ENCODE measurements around the gene TRAPPC8. TPM values are rescaled to one million over a fixed set of nuclear protein-coding genes. Genes with fewer than 3 reads are reported as not detected.
"Not testable (repeated sequence)": the region's sequence is repeated elsewhere in the genome, so short reads cannot be mapped to it uniquely, and the experiment has no call there.

TRAPPC8 gene
- total RNA-seq, 1 donor from 2014 or later: 35.0 TPM

DNA sequence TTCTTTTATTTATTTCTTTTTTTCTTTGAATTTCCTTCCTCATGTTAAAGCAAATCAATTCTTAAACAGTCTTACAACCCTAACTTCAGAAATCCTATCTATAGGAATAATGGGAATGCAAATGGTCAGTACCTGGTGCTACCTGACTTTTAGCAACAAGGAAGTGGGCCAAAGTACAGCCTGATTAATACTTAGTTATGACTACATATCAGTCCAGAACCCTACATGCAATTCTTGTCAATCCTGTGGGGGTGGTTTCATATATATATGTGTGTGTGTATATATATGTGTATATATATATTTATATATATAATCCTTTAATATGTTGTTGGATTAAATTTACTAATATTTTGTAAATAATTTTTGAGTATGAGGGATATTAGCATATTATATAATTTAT, 14.8 kb upstream of the TRAPPC8 start:
- Mint-ChIP-seq H3K27me3 (no peaks in the 10 kb centered on the region), H3K4me3 (no peak overlapping the region), H3K9me3 (peaks cover 6% of the 10 kb centered on the region), H3K4me1 (no peaks in the 10 kb centered on the region), H3K27ac (no peak overlapping the region), H3K36me3 (ENCODE audit: low read depth) (no peaks in the 10 kb centered on the region)
- DNase-seq: no peak
- intact Hi-C loops (cut with micrococcal nuclease): loop anchor here (1.0 to 5.0 kb wide), 4 partner anchors 13 to 400 kb away; no protein-coding TSS in a partner anchor

DNA sequence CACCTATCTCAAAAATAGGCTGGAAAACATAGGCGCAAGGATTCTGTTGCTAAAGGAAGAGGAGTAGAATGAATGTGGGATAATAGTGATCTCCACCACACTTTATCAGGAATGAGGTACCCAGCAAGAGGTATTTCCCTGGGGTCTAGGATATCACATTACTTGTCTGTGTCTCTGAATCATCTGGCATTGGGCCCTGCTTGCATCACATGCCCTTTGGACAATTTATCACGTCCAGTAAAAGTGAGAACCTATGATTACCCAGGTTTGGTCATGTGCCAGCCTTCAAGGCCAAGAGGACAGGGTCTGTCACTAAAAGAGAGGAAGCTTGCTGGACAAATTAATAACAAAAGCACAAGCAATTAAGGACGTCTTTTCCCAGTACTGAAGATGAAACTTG, 11.4 kb upstream of the TRAPPC8 start:
- intact Hi-C loops (cut with micrococcal nuclease): no loop called here
- peaks cover 5% of the 10 kb centered on the region for H3K27me3 Mint-ChIP-seq
- peaks cover 2% of the 10 kb centered on the region for H3K4me1 Mint-ChIP-seq
- H3K4me3 Mint-ChIP-seq: no peak overlapping the region
- DNase-seq: no peak
- H3K36me3 Mint-ChIP-seq (ENCODE audit: low read depth): no peaks in the 10 kb centered on the region
- H3K27ac Mint-ChIP-seq: no peak overlapping the region
- H3K9me3 Mint-ChIP-seq: no peaks in the 10 kb centered on the region

DNA sequence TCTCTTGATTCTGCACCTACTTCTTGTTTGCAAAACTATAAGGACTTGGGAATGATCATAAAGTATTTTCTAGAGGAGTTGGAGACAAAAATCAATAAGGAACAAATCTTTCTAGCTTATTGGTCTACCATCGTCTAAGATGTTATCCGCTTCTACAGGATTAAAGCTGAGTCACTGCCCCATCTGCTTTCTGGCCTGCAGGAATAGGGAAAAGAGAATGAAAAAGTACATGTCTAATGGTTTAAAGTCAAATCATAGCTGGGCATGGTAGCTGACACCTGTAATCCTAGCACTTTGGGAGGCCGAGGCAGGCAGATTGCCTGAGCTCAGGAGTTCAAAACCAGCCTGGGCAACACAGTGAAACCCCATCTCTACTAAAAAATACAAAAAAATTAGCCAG, 10.8 kb upstream of the TRAPPC8 start:
- DNase-seq; H3K4me1 Mint-ChIP-seq; H3K9me3 Mint-ChIP-seq; H3K36me3 Mint-ChIP-seq (ENCODE audit: low read depth); H3K27me3 Mint-ChIP-seq; H3K4me3 Mint-ChIP-seq; H3K27ac Mint-ChIP-seq; intact Hi-C loops (cut with micrococcal nuclease): not testable (repeated sequence)

DNA sequence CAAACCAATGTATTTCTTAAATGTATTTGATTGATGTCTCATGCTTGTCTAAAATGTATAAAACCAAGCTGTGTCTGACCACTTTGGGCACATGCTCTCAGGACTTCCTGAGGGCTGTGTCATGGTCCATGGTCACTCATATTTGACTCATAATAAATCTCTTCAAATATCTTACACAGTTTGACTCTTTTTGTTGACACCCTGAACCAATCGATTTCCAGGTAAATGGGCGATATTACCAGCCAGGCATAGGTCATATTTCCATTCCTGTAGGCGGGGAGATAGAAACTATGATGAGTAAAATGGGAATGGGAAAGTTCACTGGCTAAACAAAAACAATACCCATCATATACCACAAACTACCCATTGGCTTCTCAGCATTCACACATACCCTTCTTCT, 9.3 kb upstream of the TRAPPC8 start:
- Mint-ChIP-seq H3K9me3 (no peaks in the 10 kb centered on the region), H3K27ac (no peak overlapping the region), H3K27me3 (peaks cover 5% of the 10 kb centered on the region), H3K4me3 (no peak overlapping the region), H3K4me1 (peaks cover 2% of the 10 kb centered on the region), H3K36me3 (ENCODE audit: low read depth) (no peaks in the 10 kb centered on the region)
- no peak for DNase-seq
- intact Hi-C loops (cut with micrococcal nuclease): no loop called here

DNA sequence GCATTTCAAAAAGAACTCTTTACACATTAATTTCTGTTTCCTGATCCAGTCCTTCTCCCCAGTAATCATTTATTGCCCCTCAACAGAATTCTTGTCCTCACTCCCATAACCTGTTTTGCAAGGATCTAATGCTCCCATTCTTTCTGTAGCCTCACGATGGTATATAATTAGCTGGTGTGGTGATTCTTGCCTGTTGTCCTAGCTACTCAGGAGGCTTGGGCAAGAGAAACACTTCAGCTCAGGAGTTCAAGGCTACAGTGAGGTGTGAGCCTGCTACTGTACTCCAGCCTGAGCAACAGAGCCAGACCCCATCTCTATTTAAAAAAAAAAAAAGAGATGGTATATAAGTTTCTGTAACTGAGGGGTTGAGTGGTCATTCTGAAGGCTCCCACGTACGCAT, 7.7 kb upstream of the TRAPPC8 start:
- Mint-ChIP-seq H3K4me3 (no peak overlapping the region), H3K9me3 (no peaks in the 10 kb centered on the region), H3K27me3 (peaks cover 5% of the 10 kb centered on the region), H3K4me1 (peaks cover 3% of the 10 kb centered on the region), H3K27ac (no peak overlapping the region), H3K36me3 (ENCODE audit: low read depth) (no peaks in the 10 kb centered on the region)
- DNase-seq: no peak
- intact Hi-C loops (cut with micrococcal nuclease): no loop called here

DNA sequence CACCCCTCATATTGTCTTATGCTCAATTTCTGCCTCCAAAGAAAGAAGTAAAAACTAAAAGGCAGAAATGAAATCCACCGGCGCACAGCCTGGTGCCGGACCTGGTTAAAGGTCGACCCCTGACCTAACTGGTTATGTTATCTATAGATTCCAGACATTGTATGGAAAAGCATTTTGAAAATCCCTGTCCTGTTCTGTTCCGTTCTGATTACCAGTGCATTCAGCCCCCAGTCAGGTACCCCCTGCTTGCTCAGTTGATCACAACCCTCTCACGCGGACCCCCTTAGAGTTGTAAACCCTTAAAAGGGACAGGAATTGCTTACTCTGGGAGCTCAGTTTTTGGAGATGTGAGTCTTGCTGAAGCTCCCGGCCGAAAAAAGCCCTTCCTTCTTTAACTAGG, 5.4 kb upstream of the TRAPPC8 start:
- DNase-seq; H3K4me3 Mint-ChIP-seq; H3K36me3 Mint-ChIP-seq (ENCODE audit: low read depth); H3K27ac Mint-ChIP-seq; H3K9me3 Mint-ChIP-seq; H3K27me3 Mint-ChIP-seq: not testable (repeated sequence)
- intact Hi-C loops (cut with micrococcal nuclease): loop anchor here (10.0 kb wide), 1 partner anchor 294 kb away; no protein-coding TSS in a partner anchor
- H3K4me1 Mint-ChIP-seq: peaks cover 13% of the 10 kb centered on the region

DNA sequence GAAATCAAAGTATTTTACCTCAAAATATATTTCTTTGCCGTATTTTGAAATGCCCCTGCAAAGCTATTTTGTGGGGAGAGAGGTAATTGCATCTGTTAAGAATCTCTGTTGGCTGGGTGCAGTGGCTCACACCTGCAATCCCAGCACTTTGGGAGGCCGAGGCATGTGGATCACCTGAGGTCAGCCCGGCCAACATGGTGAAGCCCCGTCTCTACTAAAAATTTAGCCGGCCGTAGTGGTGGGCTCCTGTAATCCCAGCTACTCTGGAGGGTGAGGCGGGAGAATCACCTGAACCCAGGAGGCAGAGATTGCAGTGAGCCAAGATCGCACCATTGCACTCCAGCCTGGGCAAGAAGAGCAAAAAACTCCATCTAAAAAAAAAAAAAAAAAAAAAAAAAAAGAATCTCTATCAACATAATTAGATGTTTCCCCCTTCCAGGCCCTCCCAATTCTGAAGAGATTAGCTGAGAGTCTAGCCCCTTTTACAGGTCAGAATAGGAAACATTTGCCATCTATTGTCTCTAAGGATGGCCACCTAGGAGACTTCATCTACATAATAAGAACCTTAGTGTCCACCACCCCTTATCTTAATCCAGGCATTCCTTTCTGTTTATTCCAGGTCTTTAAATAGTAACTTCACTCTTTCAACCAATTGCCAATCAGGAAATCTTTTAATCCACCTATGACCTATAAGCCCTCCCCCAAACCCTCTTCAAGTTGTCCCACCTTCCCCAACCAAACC, 3.5 kb upstream of the TRAPPC8 start:
- Mint-ChIP-seq H3K4me1 (peaks cover 19% of the 10 kb centered on the region), H3K9me3 (no peaks in the 10 kb centered on the region), H3K4me3 (no peak overlapping the region), H3K27me3 (no peaks in the 10 kb centered on the region), H3K36me3 (ENCODE audit: low read depth) (peaks cover under 1% of the 10 kb centered on the region), H3K27ac (no peak overlapping the region)
- DNase-seq: no peak
- intact Hi-C loops (cut with micrococcal nuclease): loop anchor here (10.0 kb wide), 1 partner anchor 292 kb away; no protein-coding TSS in a partner anchor

DNA sequence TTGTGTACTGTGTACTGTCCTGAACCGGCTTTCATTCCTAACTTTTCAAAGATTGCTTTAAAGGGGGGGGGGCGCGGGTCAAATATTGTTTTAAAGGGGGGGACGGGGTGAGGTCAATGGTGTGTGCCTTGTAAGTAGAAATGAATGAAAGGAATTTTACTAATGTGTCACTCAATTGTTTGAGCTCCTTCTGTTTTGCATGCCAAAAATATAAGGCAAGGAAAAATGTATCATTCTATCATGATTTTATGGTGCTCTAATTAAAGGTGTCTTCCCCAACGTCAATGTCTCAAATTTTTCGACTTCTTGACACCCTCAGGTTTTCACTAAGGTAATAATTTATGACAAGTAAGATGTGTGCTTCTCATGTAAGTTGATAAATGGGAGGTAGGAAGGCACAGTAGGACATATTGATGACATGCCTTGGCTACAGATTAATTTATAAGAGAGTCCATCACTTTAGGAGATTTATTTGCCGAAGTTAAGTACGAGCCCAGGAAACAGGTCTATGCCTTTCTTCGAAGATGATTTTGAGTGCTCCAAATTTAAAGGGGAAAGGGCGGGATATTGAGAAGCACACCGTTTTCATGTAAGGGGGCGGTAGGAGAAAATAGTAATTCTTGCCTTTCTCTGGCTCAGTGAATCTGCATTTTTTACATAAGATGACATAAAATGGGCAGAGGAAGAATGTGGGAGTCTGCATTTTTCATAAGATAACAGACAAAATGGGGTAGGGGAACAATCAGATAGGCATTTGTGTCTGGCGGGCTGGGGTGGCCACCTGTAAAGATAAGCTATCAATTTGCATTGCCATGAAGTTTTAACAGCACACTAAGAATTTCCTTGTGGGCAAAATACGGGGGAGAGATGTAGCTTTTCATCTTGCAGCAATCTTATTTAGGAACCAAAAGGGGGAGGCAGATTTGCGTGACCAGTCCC, 1.2 kb upstream of the TRAPPC8 start:
- H3K4me1 Mint-ChIP-seq: peaks cover 29% of the 10 kb centered on the region
- H3K36me3 Mint-ChIP-seq (ENCODE audit: low read depth): peaks cover 9% of the 10 kb centered on the region
- intact Hi-C loops (cut with micrococcal nuclease): loop anchor here (1.0 to 10.0 kb wide), 6 partner anchors 13 to 289 kb away; partner anchors contain the start of gene RNF125
- peak overlapping the region; percentile 99 for H3K4me3 Mint-ChIP-seq
- DNase-seq: no peak
- H3K27me3 Mint-ChIP-seq: no peaks in the 10 kb centered on the region
- H3K9me3 Mint-ChIP-seq: no peaks in the 10 kb centered on the region
- H3K27ac Mint-ChIP-seq: peak overlapping the region; percentile 99

DNA sequence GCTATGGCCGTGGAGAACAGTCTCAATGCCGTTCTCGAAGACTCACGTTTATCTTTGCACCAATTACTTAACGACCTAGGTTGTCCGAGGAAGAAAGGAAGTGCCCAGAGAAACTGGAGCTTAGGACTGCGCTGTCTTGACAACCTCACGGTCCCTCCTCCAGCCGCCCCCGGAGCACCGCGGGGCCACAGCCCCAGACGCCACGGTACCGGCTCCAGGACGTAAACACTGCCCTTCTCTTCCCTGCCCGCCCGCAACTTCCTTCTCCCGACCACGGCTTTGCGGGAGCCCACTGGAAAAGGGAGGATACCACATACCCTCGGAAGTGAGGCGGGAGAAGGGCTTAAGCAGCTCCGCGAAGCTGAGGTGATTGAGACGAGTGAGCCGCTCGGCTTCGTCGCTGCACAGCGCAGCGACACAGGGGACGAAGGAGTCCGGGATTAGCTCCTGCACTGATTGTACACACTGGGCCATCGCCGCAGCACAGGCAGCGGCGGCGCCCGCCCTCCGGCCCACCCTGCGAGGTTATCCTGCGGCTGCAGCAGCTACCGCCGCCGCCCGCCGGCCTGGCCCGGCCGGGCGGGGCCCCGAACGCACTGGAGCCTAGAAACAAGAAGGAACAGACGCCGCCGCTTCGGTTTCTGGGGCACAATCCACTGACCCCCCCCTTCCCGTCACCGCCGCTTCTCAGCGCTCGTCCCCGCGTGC, 483 bp downstream of the TRAPPC8 start:
- Mint-ChIP-seq H3K27me3 (no peaks in the 10 kb centered on the region), H3K4me3 (peak overlapping the region; percentile 99), H3K36me3 (ENCODE audit: low read depth) (peaks cover 13% of the 10 kb centered on the region), H3K9me3 (no peaks in the 10 kb centered on the region), H3K27ac (peak overlapping the region; percentile 99), H3K4me1 (peaks cover 35% of the 10 kb centered on the region)
- intact Hi-C loops (cut with micrococcal nuclease): loop anchor here (2.0 to 10.0 kb wide), 2 partner anchors 106 to 288 kb away; no protein-coding TSS in a partner anchor
- peak; percentile 82 for DNase-seq

DNA sequence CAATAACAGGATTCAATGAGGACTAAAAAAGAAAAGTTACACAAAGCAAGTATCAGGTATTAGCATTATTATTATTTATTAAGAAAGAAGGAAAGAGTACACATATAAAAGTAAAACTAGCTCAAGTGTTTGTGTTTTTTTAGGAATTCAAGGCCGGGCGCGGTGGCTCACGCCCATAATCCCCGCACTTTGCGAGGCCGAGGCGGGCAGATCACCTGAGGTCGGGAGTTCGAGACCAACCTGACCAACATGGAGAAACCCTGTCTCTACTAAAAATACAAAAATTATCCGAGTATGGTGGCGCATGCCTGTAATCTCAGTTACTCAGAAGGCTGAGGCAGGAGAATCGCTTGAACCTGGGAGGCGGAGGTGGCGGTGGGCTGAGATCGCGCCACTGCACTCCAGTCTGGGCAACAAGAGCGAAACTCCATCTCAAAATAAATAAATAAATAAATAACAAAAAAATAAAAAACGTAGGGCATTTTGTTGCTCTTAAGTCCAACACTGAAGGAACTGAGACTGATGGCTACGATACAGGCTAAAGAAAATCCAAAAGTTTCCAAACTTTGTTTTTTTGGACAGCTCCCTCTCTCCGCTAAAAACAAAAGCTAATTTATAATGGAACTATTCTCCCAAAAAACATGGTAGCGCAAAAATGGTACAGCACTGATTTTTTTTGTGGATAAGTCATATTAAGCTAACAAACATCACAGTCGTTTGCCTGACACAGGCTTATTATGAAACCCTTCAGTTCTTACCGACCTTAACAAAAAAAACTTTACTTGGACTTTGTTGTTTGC, 1.7 kb downstream of the TRAPPC8 start:
- intact Hi-C loops (cut with micrococcal nuclease): loop anchor here (10.0 kb wide), 1 partner anchor 286 kb away; no protein-coding TSS in a partner anchor
- H3K27ac Mint-ChIP-seq: no peak overlapping the region
- DNase-seq: no peak
- peak overlapping the region; percentile 99 for H3K4me3 Mint-ChIP-seq
- no peaks in the 10 kb centered on the region for H3K9me3 Mint-ChIP-seq
- peaks cover 13% of the 10 kb centered on the region for H3K36me3 Mint-ChIP-seq (ENCODE audit: low read depth)
- peaks cover 35% of the 10 kb centered on the region for H3K4me1 Mint-ChIP-seq
- no peaks in the 10 kb centered on the region for H3K27me3 Mint-ChIP-seq

DNA sequence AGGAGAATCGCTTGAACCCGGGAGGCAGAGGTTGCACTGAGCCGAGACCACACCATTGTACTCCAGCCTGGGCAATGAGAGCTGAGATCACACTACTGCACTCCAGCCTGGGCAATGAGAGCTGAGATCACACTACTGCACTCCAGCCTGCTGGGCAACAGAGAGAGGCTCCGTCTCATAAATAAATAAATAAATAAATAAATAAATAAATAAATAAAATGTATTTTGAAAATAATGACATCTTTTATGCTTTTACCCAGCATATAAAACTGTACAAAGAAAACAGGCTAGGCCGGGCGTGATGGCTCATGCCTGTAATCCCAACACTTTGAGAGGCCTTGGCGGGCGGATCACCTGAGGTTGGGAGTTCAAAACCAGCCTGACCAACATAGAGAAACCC, 8.2 kb downstream of the TRAPPC8 start:
- DNase-seq: not testable (repeated sequence)

DNA sequence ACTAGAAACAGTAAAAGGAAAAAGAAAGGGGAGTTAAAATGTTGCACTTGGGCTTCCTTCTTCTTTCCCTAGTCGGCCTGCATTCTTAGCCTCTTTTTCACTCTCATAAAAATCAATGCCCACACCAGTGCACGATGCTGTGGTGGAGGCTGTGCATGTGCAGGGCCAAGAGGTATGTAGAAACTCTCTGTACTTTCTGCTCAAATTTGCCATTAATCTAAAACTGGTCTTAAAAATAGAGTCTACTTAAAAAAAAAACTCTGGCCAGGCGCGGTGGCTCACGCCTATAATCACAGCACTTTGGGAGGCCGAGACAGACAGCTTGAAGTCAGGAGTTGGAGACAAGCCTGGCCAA, 11.1 kb downstream of the TRAPPC8 start:
- no peaks in the 10 kb centered on the region for H3K9me3 Mint-ChIP-seq
- H3K27ac Mint-ChIP-seq: no peak overlapping the region
- H3K4me3 Mint-ChIP-seq: no peak overlapping the region
- H3K4me1 Mint-ChIP-seq: peaks cover 1% of the 10 kb centered on the region
- peak; percentile 34 for DNase-seq
- intact Hi-C loops (cut with micrococcal nuclease): no loop called here
- H3K27me3 Mint-ChIP-seq: no peaks in the 10 kb centered on the region
- peaks cover 19% of the 10 kb centered on the region for H3K36me3 Mint-ChIP-seq (ENCODE audit: low read depth)

More for the DNA sequence above, 8.2 kb downstream of the TRAPPC8 start:
- H3K27ac Mint-ChIP-seq; intact Hi-C loops (cut with micrococcal nuclease); H3K4me3 Mint-ChIP-seq; H3K27me3 Mint-ChIP-seq; H3K9me3 Mint-ChIP-seq: not testable (repeated sequence)
- Mint-ChIP-seq H3K4me1 (peaks cover 13% of the 10 kb centered on the region), H3K36me3 (ENCODE audit: low read depth) (peaks cover 15% of the 10 kb centered on the region)

Measured in activated CD4-positive, alpha-beta T cell treated with anti-CD3 and anti-CD28 coated beads, Interleukin-2, amount 10 ng/mL, durations not matched to agents 24 days and 14 days (primary cell).